ENCODE results near the gene ADGRL1.
"Not testable (repeated sequence)": the region's sequence is repeated elsewhere in the genome, so short reads cannot be mapped to it uniquely, and the experiment has no call there.

GRCh38 chr19:14206308-14206707, 339 bp upstream of the ADGRL1 start:
- not testable (repeated sequence) for TF ChIP-seq GABPA (tag; conservative IDR thresholded peaks at IDR 0.05; ENCODE audit: low read depth); ETS1 (conservative IDR thresholded peaks at IDR 0.05; ENCODE audit: control insufficient read depth, low read depth, low read length); ZZZ3 (IDR thresholded peaks at IDR 0.05); FOS (IDR thresholded peaks at IDR 0.05; ENCODE audit: extremely low read depth, insufficient read length); CTCF (IDR thresholded peaks at IDR 0.05 in 2 of 3, conservative IDR thresholded peaks at IDR 0.05 in 1 of 3; ENCODE audit: insufficient read depth in 2 of 3, low read depth in 1 of 3, low read length in 3 of 3)
